PFSK-1 (cell line): Measurements from ENCODE around the gene CYP2A7. TPM values are rescaled to one million over a fixed set of nuclear protein-coding genes. Genes with fewer than 3 reads are reported as not detected.
"Not testable (repeated sequence)": the region's sequence is repeated elsewhere in the genome, so short reads cannot be mapped to it uniquely, and the experiment has no call there.

ENCODE experiments used
- FOXP2 ChIP-seq: optimal IDR thresholded peaks from 2 replicates; pipeline ENCODE3; 2011; ENCODE audit warnings: borderline replicate concordance, control low read depth, inconsistent platforms; ENCODE audit not compliant: insufficient read depth; ENCODE audit errors: extremely low read length, extremely low read depth
- POLR2AphosphoS5 ChIP-seq: IDR thresholded peaks from 2 replicates; pipeline ENCODE4 v1.6.1; 2012; ENCODE audit warnings: low read depth, mild to moderate bottlenecking, control low read depth, low read length, moderate library complexity
- REST ChIP-seq, 2 experiments: IDR thresholded peaks; 2 replicates each; pipeline versions ENCODE4 v1.6.1 to v1.8.0; 2011 to 2012; ENCODE audit warnings: low read depth in 2 of 2, low read length in 2 of 2, control low read depth in 1 of 2, inconsistent platforms in 1 of 2, mild to moderate bottlenecking in 1 of 2, moderate library complexity in 1 of 2; ENCODE audit not compliant: insufficient read depth in 1 of 2
- SIN3A ChIP-seq: IDR thresholded peaks from 2 replicates; pipeline ENCODE4 v1.6.1; 2012; ENCODE audit warnings: mild to moderate bottlenecking, low read length, moderate library complexity, borderline replicate concordance; ENCODE audit not compliant: insufficient read depth
- TAF1 ChIP-seq: IDR thresholded peaks from 2 replicates; pipeline ENCODE4 v1.6.1; 2012; ENCODE audit warnings: low read length, control low read depth, borderline replicate concordance; ENCODE audit not compliant: insufficient read depth
- polyA plus RNA-seq: library from polyadenylated mRNA; unstranded; fragments of >200 nt; gene quantifications from one replicate; pipeline ENCODE4 v1.2.1, GENCODE V29; 2012; ENCODE audit warnings: low read depth, missing spikeins; ENCODE audit not compliant: insufficient read length

Gene CYP2A7
- polyA plus RNA-seq = not detected

- not testable (repeated sequence) for TF ChIP-seq FOXP2, SIN3A, POLR2AphosphoS5
Measured at GRCh38 chr19:40882062-40882461, at the start of gene CYP2A7. Gene CYP2A7, minus strand, starts transcription at chr19:40882231. Its CDS starts 21 bp downstream, at chr19:40882210.

- no peak for TF ChIP-seq POLR2AphosphoS5
- TF ChIP-seq SIN3A = no peak
Measured at GRCh38 chr19:40928850-40929249, 46.8 kb upstream of the CYP2A7 start.

GRCh38 chr19:40927567-40927966, 45.5 kb upstream of the CYP2A7 start:
- TF ChIP-seq REST (IDR thresholded peaks at IDR 0.05; ENCODE audit: insufficient read depth in 1 of 2, low read depth in 2 of 2, low read length in 2 of 2) (no peak), TAF1 (no peak), SIN3A (no peak), FOXP2 (no peak), POLR2AphosphoS5 (no peak)

GRCh38 chr19:40923934-40924391, 41.9 kb upstream of the CYP2A7 start:
- no peak for TF ChIP-seq FOXP2
- no peak for TF ChIP-seq SIN3A
- TF ChIP-seq TAF1 = no peak
- no peak for TF ChIP-seq REST (IDR thresholded peaks at IDR 0.05; ENCODE audit: insufficient read depth in 1 of 2, low read depth in 2 of 2, low read length in 2 of 2)
- TF ChIP-seq POLR2AphosphoS5 = no peak

- TF ChIP-seq REST (IDR thresholded peaks at IDR 0.05; ENCODE audit: insufficient read depth in 1 of 2, low read depth in 2 of 2, low read length in 2 of 2) (no peak), TAF1 (no peak), FOXP2 (no peak), SIN3A (no peak), POLR2AphosphoS5 (no peak)
Measured at GRCh38 chr19:40921005-40921897, 39.2 kb upstream of the CYP2A7 start.
